CD14-positive monocyte (primary cell): ENCODE measurements around the gene HAO2. TPM values are rescaled to one million over a fixed set of nuclear protein-coding genes. Genes with fewer than 3 reads are reported as not detected.

ENCODE experiments used
- DNase-seq, 3 donors: peaks; one replicate each; pipeline ENCODE4 v3.0.0-alpha.2; 2011 to 2022
- H2AFZ ChIP-seq: 2 replicates; pipeline ENCODE4 v1.6.0; 2012; ENCODE audit warnings: mild to moderate bottlenecking, low read depth, low read length, inconsistent platforms; ENCODE audit not compliant: insufficient read depth, poor library complexity, severe bottlenecking
- H3K27ac ChIP-seq, 2 donors: 1 replicate in 1 of 2; 2 replicates in 1 of 2; pipeline ENCODE4 v1.5.1; 2012 to 2013; ENCODE audit warnings: low read length in 2 of 2, control low read depth in 1 of 2, inconsistent platforms in 1 of 2, low read depth in 1 of 2, mild to moderate bottlenecking in 1 of 2
- H3K27me3 ChIP-seq, 2 donors: one replicate each; pipeline versions ENCODE4 v1.6.0 to v1.6.1; 2011 to 2013; ENCODE audit warnings: low read length in 2 of 2; ENCODE audit not compliant: control insufficient read depth in 2 of 2, insufficient read depth in 2 of 2
- H3K36me3 ChIP-seq, 2 donors: replicated peaks in 1 of 2; 1 replicate in 1 of 2; 2 replicates in 1 of 2; pipeline versions ENCODE4 v1.5.1 to v1.6.1; 2012 to 2013; ENCODE audit warnings: low read length in 2 of 2, control low read depth in 1 of 2, inconsistent platforms in 1 of 2, mild to moderate bottlenecking in 1 of 2; ENCODE audit not compliant: insufficient read depth in 2 of 2, control insufficient read depth in 1 of 2
- H3K4me1 ChIP-seq, 2 donors: 1 replicate in 1 of 2; 2 replicates in 1 of 2; pipeline versions ENCODE4 v1.5.1 to v1.6.1; 2012 to 2013; ENCODE audit warnings: low read length in 2 of 2, control low read depth in 1 of 2, inconsistent platforms in 1 of 2, mild to moderate bottlenecking in 1 of 2, moderate library complexity in 1 of 2; ENCODE audit not compliant: insufficient read depth in 2 of 2, control insufficient read depth in 1 of 2
- H3K4me2 ChIP-seq: replicated peaks from 2 replicates; pipeline ENCODE3; 2012; ENCODE audit warnings: low read length, moderate library complexity, mild to moderate bottlenecking; ENCODE audit not compliant: poor library complexity, severe bottlenecking; ENCODE audit errors: extremely low read depth
- H3K4me3 ChIP-seq, 3 experiments: fragments of 200-600 bp in 1 of 3; sonication (generic) in 1 of 3; replicated peaks in 1 of 3; 1 replicate in 2 of 3; 2 replicates in 1 of 3; pipeline ENCODE4 v1.5.1; 2011 to 2013; ENCODE audit warnings: low read length in 3 of 3, mild to moderate bottlenecking in 3 of 3, control low read depth in 2 of 3, low read depth in 2 of 3, inconsistent platforms in 1 of 3, moderate library complexity in 1 of 3
- H3K79me2 ChIP-seq: 2 replicates; pipeline ENCODE4 v1.6.0; 2012; ENCODE audit warnings: mild to moderate bottlenecking, control low read depth, inconsistent platforms, low read length, moderate library complexity; ENCODE audit not compliant: insufficient read depth
- H3K9ac ChIP-seq: 2 replicates; pipeline ENCODE4 v1.6.0; 2017; ENCODE audit warnings: low read length, mild to moderate bottlenecking; ENCODE audit not compliant: insufficient read depth, poor library complexity, severe bottlenecking
- H3K9me3 ChIP-seq, 2 donors: replicated peaks in 1 of 2; 1 replicate in 1 of 2; 2 replicates in 1 of 2; pipeline versions ENCODE4 v1.5.1 to v1.6.1; 2012 to 2013; ENCODE audit warnings: low read length in 2 of 2, control low read depth in 1 of 2; ENCODE audit not compliant: control insufficient read depth in 1 of 2, insufficient read depth in 1 of 2
- H4K20me1 ChIP-seq: 2 replicates; pipeline ENCODE4 v1.6.0; 2012; ENCODE audit warnings: mild to moderate bottlenecking, low read length, control low read depth, moderate library complexity; ENCODE audit not compliant: insufficient read depth
- H3K27ac Mint-ChIP-seq, 7 donors: one replicate each; pipeline ENCODE4 v1.8.0; 2020; ENCODE audit warnings: mild to moderate bottlenecking in 7 of 7, mixed read lengths in 7 of 7, moderate library complexity in 6 of 7, inconsistent platforms in 2 of 7
- H3K27me3 Mint-ChIP-seq, 3 donors: one replicate each; pipeline ENCODE4 v1.8.0; 2021 to 2022; ENCODE audit warnings: low read depth in 3 of 3, mild to moderate bottlenecking in 3 of 3, mixed read lengths in 3 of 3, moderate library complexity in 3 of 3, inconsistent platforms in 1 of 3
- H3K36me3 Mint-ChIP-seq, 2 donors: one replicate each; pipeline ENCODE4 v1.8.0; 2020; ENCODE audit warnings: mixed read lengths in 2 of 2, inconsistent platforms in 1 of 2, mild to moderate bottlenecking in 1 of 2
- H3K4me1 Mint-ChIP-seq: one replicate; pipeline ENCODE4 v1.8.0; 2020; ENCODE audit warnings: mild to moderate bottlenecking, mixed read lengths
- H3K4me3 Mint-ChIP-seq, 2 donors: one replicate each; pipeline ENCODE4 v1.8.0; 2020; ENCODE audit warnings: mild to moderate bottlenecking in 2 of 2, mixed read lengths in 2 of 2, moderate library complexity in 1 of 2
- H3K9me3 Mint-ChIP-seq, 7 donors: one replicate each; pipeline ENCODE4 v1.8.0; 2020 to 2022; ENCODE audit warnings: mixed read lengths in 7 of 7, mild to moderate bottlenecking in 6 of 7, moderate library complexity in 6 of 7, inconsistent platforms in 2 of 7
- WGBS: methylation state at CpG from one replicate; pipeline ENCODE4 v1.1.5; 2013; ENCODE audit warnings: missing lambda C conversion rate; ENCODE audit not compliant: insufficient coverage; 5-methylcytosine and 5-hydroxymethylcytosine counted together
- intact Hi-C, 2 donors: fragments of 100-400 bp; cut with micrococcal nuclease; formaldehyde crosslinking; loops; one replicate each; pipeline versions ENCODE4 v1.15.0 to v1.15.1; 2023
- polyA plus RNA-seq, 3 donors: library from polyadenylated mRNA; depleted of rRNA in 1 of 3; unstranded in 2 of 3; stranded (reverse) in 1 of 3; fragments of 300-500 nt in 2 of 3; fragments of >200 nt in 1 of 3; fragmentation: Illumina TruSeq in 2 of 3; gene quantifications; 1 replicate in 2 of 3; 2 replicates in 1 of 3; pipeline ENCODE4 v1.2.3, GENCODE V29; 2012 to 2021
- small RNA-seq: library from RNA; depleted of rRNA; stranded (forward); fragments of <200 nt; gene quantifications from one replicate; pipeline ENCODE3, GENCODE V24; 2012; ENCODE audit warnings: low read depth; ENCODE audit not compliant: insufficient read length
- TF ChIP-seq, protein P1 (sequence below): fragments of 200-600 bp; IDR thresholded peaks from one replicate; pipeline ENCODE4 v1.8.0; 2022; ENCODE audit warnings: antibody characterized with exemption, mild to moderate bottlenecking

HAO2 gene
- polyA plus RNA-seq, 3 donors = not detected

GRCh38 chr1:119440721-119441307, 72.2 kb downstream of the HAO2 start:
- intact Hi-C loops = no loop called here
- 100% methylated on average over 2 of the region's 8 CpGs for WGBS
- H3K27me3 ChIP-seq = no peaks in the 10 kb centered on the region

DNA sequence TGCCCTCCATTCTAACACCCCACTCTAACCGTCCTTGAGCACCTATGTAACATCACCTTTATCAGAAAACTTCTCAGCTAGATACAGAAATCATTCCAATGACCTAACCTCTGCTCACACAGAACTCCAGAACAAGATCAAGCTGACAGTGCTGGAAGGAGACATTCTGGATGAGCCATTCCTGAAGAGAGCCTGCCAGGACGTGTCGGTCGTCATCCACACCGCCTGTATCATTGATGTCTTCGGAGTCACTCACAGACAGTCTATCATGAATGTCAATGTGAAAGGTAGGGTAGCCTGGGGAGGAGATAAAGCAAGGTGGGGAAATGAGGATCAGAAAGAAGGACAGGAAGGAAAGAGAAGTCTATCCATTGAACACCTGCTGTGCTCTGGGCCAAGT, 74.2 kb downstream of the HAO2 start:
- intact Hi-C loops = no loop called here
- no peak overlapping the region for H3K9ac ChIP-seq

More at GRCh38 chr1:119440721-119441307, 72.2 kb downstream of the HAO2 start:
- H3K36me3 ChIP-seq = no peaks in the 10 kb centered on the region
- peaks cover 0 to 2% (median 0%) of the 10 kb centered on the region in 7 donors for H3K9me3 Mint-ChIP-seq
- TF ChIP-seq, protein P1, sequence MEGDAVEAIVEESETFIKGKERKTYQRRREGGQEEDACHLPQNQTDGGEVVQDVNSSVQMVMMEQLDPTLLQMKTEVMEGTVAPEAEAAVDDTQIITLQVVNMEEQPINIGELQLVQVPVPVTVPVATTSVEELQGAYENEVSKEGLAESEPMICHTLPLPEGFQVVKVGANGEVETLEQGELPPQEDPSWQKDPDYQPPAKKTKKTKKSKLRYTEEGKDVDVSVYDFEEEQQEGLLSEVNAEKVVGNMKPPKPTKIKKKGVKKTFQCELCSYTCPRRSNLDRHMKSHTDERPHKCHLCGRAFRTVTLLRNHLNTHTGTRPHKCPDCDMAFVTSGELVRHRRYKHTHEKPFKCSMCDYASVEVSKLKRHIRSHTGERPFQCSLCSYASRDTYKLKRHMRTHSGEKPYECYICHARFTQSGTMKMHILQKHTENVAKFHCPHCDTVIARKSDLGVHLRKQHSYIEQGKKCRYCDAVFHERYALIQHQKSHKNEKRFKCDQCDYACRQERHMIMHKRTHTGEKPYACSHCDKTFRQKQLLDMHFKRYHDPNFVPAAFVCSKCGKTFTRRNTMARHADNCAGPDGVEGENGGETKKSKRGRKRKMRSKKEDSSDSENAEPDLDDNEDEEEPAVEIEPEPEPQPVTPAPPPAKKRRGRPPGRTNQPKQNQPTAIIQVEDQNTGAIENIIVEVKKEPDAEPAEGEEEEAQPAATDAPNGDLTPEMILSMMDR = no peak
- H3K9ac ChIP-seq = no peak overlapping the region
- no peak overlapping the region for H3K4me2 ChIP-seq
- H3K79me2 ChIP-seq = no peaks in the 10 kb centered on the region
- H3K4me1 ChIP-seq = no peaks in the 10 kb centered on the region
- H3K4me3 ChIP-seq = no peak overlapping the region
- DNase-seq = no peak
- H3K4me1 Mint-ChIP-seq = no peaks in the 10 kb centered on the region
- no peak overlapping the region for H3K27ac Mint-ChIP-seq
- H3K4me3 Mint-ChIP-seq = no peak overlapping the region
- H4K20me1 ChIP-seq = no peaks in the 10 kb centered on the region
- no peak overlapping the region for H2AFZ ChIP-seq
- H3K36me3 Mint-ChIP-seq = no peaks in the 10 kb centered on the region
- H3K27ac ChIP-seq = no peak overlapping the region
- peaks cover 0 to 8% (median 7%) of the 10 kb centered on the region in 3 donors for H3K27me3 Mint-ChIP-seq
- H3K9me3 ChIP-seq = no peaks in the 10 kb centered on the region

More for the DNA sequence above, 74.2 kb downstream of the HAO2 start:
- H4K20me1 ChIP-seq = no peaks in the 10 kb centered on the region
- Mint-ChIP-seq H3K27ac (no peak overlapping the region), H3K4me1 (no peaks in the 10 kb centered on the region), H3K4me3 (no peak overlapping the region), H3K36me3 (no peaks in the 10 kb centered on the region), H3K9me3 (peaks cover 0 to 1% (median 0%) of the 10 kb centered on the region in 7 donors), H3K27me3 (peaks cover 0 to 7% (median 6%) of the 10 kb centered on the region in 3 donors)
- no peak overlapping the region for H3K4me2 ChIP-seq
- DNase-seq = no peak
- TF ChIP-seq, protein P1 = no peak
- H3K27me3 ChIP-seq = no peaks in the 10 kb centered on the region
- no peaks in the 10 kb centered on the region for H3K4me1 ChIP-seq
- H3K36me3 ChIP-seq = no peaks in the 10 kb centered on the region
- no peaks in the 10 kb centered on the region for H3K79me2 ChIP-seq
- H2AFZ ChIP-seq = no peak overlapping the region
- H3K27ac ChIP-seq = no peak overlapping the region
- WGBS = 100% methylated on average over 6 of the region's 6 CpGs
- no peaks in the 10 kb centered on the region for H3K9me3 ChIP-seq
- H3K4me3 ChIP-seq = no peak overlapping the region

Small RNAs within 50 kb of the gene (small RNA-seq; reads per million reads assigned to genes)
- gene RNU1-75P = 0.94 reads per million

Other genes starting within 250 kb of the HAO2 start
- gene WARS2, start 228.1 kb upstream of the HAO2 start, polyA plus RNA-seq = 1 to 10 TPM; 4.6 to 5.1 (median 4.7) TPM
- gene HSD3B2, start 46.4 kb downstream of the HAO2 start, polyA plus RNA-seq = not detected
- not detected for gene HSD3B1, start 138.4 kb downstream of the HAO2 start, polyA plus RNA-seq